GM19240 (cell line): ENCODE measurements around the gene MAN2B1.
A peak's percentile ranks its signal among the peaks of the same experiment; 100 is the strongest.
"Not testable (repeated sequence)": the region's sequence is repeated elsewhere in the genome, so short reads cannot be mapped to it uniquely, and the experiment has no call there.

Experiments
- DNase-seq: peaks from one replicate; pipeline ENCODE4 v3.0.0; 2011; ENCODE audit warnings: low spot score; ENCODE audit not compliant: insufficient read length

Gene MAN2B1

DNA sequence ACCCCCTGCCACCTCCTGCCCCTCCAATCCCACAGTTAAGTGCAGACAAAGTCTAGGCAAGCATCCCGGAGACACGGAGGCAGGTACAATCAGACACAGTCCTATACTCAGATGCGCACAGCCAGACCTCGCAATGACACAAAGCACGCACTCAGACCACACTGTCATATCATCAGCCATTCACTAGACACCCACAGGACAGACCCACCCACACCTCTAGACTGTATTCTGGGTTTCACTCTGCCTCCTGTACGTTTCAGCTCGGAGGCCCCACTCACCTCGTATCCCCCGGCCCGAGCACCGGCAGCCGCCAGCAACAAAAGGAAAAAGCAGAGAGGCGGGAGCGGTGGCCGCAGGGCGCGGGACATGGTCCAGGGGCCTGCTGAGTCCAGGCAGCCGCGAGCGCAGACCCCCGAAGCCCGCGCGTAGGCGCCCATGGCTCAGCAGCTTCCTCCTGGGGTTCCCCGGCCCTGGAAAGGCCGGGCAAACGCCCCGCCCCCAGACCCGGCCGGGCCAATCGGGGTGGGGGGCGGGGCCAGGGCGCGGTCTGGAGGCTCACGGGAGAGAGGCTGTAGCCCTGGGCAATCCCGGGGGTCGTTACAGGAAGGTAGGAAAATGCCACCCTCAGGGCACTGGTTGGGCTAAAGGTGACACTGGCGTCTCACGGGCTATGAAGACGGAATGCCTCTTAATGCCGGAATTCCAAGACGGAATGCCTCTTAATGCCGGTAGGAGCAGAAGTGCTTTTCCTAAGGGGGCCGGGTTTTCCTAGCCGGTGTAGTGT is at the start of gene MAN2B1, which contains the start of gene WDR83:
Gene MAN2B1, minus strand, starts transcription at position 478 of the 784 bp plus-strand sequence. Its CDS starts 41 bp downstream, at position 437.
Gene WDR83, plus strand, starts transcription at position 543 of the 784 bp plus-strand sequence. CDS start 2,984 bp downstream, outside the sequence.
- peak; percentile 80 for DNase-seq

GRCh38 chr19:12715929-12716328 is 49.4 kb upstream of the MAN2B1 start:
- DNase-seq, result no peak

DNA sequence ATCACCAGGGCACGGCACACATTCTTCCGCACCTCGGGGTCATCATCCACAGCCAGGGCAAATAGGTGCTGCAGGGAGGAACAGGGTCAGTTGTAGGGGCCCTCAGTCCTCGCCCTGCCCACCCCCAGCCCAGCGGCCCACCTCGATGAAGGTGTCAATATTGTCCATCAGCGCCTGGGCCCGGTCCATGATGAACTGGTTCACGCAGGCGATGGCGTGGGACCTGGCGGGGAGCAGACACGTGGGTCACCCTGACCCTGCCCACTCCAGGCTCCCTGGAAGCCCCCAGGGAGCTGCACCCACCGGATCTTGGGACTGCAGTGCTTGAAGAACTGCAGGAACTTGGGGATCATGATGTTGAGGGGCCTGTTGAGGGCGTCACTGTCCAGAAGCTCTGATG is 48.6 kb upstream of the MAN2B1 start:
- no peak for DNase-seq

GRCh38 chr19:12713304-12713703 is 46.8 kb upstream of the MAN2B1 start:
- DNase-seq, result not testable (repeated sequence)

DNA sequence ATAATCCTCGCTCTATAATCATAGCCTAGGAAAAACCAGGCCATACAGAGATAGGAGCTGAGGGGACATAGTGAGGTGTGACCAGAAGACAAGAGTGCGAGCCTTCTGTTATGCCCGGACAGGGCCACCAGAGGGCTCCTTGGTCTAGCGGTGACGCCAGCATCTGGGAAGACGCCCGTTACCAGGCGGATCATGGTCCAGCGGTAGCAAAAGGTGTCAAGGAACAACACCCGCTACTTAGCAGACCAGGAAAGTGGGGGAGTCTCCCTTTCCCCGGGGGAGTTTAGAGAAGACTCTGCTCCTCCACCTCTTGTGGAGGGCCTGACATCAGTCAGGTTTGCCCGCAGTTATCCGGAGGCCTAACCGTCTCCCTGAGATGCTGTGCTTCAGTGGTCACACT is 45.5 kb upstream of the MAN2B1 start:
- not testable (repeated sequence) for DNase-seq

DNA sequence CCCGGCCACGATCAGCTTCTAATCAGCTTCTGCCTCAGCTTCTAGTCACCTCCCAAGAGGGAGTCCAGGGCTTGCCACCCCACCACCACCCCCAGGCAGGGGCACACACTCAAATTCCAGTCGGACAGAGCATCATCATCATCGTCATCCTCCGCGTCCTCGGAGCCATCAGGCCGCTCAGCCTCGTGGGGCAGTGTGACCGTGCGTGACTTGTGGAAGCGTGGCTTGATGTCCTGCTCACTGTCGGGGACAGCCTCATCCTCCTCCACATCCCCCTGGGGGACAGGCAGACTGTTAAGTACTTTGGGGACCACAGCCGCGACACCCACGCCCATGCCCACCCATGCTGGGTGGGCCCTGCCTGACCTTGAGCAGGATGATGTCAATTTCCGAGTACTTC is 44.6 kb upstream of the MAN2B1 start:
- no peak for DNase-seq

DNA sequence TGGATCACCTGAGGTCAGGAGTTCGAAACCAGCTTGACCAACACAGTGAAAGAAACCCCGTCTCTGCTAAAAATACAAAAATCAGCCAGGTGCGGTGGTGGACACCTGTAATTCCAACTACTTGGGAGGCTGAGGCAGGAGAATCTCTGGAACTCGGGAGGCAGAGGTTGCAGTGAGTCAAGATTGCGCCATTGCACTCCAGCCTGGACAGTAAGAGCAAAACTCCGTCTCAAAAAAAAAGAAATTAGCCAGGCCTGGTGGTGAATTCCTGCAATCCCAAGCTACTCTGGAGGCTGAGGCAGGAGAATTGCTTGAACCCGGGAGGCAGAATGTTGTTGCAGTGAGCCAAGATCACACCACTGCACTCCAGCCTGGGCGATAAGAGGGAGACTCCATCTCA is 42.1 kb upstream of the MAN2B1 start:
- DNase-seq, result no peak

DNA sequence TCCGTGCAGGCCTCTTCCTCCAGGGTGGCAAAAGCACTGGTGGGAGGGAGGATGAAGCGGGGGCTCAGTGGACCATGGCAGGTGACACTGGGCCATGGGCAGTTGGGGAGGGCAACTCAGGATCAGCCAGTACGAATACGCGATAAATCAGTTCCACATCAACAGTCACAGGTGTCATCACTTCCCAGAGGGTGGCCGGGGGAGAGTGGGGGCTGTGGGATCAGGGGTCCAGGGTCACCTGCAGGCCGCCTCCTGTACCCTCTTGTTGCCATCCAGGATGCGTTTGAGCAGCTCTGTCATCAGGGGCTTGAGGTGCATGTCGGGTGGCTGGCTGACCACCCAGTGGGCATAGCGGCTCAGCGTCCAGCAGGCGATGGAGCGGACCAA is 39.8 kb upstream of the MAN2B1 start:
- no peak for DNase-seq

GRCh38 chr19:12705654-12706331 is 39.3 kb upstream of the MAN2B1 start:
- DNase-seq, result no peak

GRCh38 chr19:12705169-12705568 is 38.6 kb upstream of the MAN2B1 start:
- DNase-seq, result no peak

GRCh38 chr19:12703046-12703445 is 36.5 kb upstream of the MAN2B1 start:
- DNase-seq, result no peak

GRCh38 chr19:12701596-12702282 is 35.2 kb upstream of the MAN2B1 start:
- no peak for DNase-seq

GRCh38 chr19:12698138-12698537 is 31.6 kb upstream of the MAN2B1 start:
- DNase-seq, result no peak

- not testable (repeated sequence) for DNase-seq
Measured at GRCh38 chr19:12697425-12697824, 30.9 kb upstream of the MAN2B1 start.

DNA sequence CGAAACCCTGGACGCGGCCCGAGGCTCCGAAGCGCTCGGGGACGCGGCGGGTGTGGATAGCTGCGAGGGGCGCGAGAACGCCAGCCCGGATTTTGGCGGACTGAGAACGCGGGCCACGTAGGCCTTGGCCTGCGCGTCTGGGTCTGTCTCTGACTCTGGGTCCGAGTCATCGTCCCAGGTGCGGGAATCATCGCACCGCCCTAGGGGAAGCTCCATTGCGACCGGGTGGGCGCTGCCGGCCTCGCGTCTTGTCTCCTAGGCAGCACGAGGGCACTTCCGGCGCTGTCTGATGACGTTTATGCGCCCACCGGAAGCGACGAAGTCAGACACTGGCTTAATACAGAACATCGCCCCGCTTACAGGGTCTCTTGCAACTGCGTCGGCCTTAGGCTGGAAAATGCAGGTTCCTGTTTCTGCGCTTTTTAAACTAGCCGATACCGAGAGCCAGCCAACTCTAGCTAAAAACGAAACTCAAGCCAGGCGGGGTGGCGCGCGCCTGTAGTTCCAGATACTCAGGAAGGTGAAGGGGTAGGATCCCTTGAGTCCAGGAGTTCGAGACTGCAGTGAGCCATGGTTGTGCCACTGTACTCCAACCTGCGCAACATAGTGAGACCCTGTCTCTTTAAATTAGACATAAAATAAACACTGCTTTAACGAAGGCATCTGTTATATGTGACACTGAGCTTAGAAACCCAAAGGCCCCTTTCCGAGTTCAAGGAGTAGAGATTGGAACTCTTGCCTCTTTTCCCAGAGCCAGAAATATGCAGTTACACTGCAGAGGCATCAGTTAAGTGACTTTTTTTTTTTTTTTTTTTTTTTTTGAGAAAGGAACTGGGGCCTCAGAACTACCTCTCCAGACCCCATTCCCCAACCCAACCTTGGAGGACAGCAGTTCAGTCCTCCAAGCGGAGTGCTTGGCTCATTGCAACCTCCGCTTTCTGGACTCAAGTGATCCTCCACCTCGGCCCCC is 30.1 kb upstream of the MAN2B1 start, which contains the start of gene FBXW9:
Gene FBXW9, minus strand, starts transcription at position 266 of the 970 bp plus-strand sequence. Its CDS starts 50 bp downstream, at position 216.
- DNase-seq, result peak; percentile 99

- no peak for DNase-seq
Measured at GRCh38 chr19:12695997-12696365, 29.4 kb upstream of the MAN2B1 start.

- no peak for DNase-seq
Measured at GRCh38 chr19:12695514-12695913, 29.0 kb upstream of the MAN2B1 start.

DNA sequence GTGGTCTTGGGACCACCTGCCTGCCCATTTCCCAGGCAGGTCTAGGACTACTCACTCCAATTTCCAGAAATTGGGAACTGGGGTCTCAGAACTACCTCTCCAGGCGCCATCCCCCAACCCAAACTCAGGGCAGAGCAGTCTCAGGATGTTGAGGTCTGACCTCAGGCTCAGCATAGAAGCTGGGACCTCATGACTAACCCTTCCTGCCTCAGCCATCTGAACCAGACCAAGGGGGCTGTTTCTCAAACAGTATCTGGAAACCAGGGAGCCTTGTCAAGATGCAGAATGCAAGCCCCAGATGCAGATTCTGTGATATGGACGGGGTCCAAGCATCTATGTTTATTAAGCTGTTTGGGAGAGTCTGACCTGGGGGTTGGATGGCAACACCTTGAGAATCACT is 28.6 kb upstream of the MAN2B1 start:
- DNase-seq, result no peak

- DNase-seq, result no peak
Measured at GRCh38 chr19:12694641-12695040, 28.1 kb upstream of the MAN2B1 start.

DNA sequence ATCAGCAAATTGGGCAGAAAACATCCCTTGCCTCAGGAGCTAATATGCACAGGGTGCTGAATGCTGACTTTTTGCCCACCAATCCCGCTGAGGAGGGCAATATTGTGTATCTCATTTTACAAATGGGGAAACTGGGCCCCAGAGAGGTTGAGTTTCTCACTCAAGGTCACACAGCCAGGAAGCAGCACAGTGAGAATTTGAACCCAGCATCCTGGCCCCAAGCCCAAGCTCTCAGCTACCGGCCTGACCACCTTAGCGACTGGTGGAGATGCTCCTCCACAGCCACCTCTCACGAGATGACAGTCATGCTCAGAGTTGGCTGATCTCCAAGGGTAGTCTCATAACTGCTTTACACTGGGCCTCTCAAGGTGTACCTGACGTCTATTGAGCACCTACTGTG is 26.4 kb upstream of the MAN2B1 start:
- no peak for DNase-seq
